Measurements from ENCODE around the gene AUTS2. TPM values are rescaled to one million over a fixed set of nuclear protein-coding genes. Genes with fewer than 3 reads are reported as not detected.
A peak's percentile ranks its signal among the peaks of the same experiment; 100 is the strongest.
"Not testable (repeated sequence)": the region's sequence is repeated elsewhere in the genome, so short reads cannot be mapped to it uniquely, and the experiment has no call there.

The AUTS2 gene
- total RNA-seq, 1 donor from 2014 or later = 5.2 TPM

GRCh38 chr7:70706204-70706603 lies 1107.9 kb downstream of the AUTS2 start:
- DNase-seq (no peak), ATAC-seq (ENCODE audit: poor library complexity) (no peak)
- intact Hi-C loops (cut with DNase I) = no loop called here

GRCh38 chr7:70706698-70707097 lies 1108.4 kb downstream of the AUTS2 start:
- no peak for ATAC-seq (ENCODE audit: poor library complexity)
- no peak for DNase-seq
- intact Hi-C loops (cut with DNase I) = no loop called here

- intact Hi-C loops (cut with DNase I) = no loop called here
- ATAC-seq (ENCODE audit: poor library complexity) (no peak), DNase-seq (no peak)
These were observed 1109.6 kb downstream of the AUTS2 start for GRCh38 chr7:70707823-70708243.

- DNase-seq = no peak
- no peak for ATAC-seq (ENCODE audit: poor library complexity)
- intact Hi-C loops (cut with DNase I) = no loop called here
These were observed 1111.8 kb downstream of the AUTS2 start for GRCh38 chr7:70710011-70710480.

- ATAC-seq (ENCODE audit: poor library complexity) (no peak), DNase-seq (no peak)
- intact Hi-C loops (cut with DNase I) = no loop called here
These were observed 1112.4 kb downstream of the AUTS2 start for GRCh38 chr7:70710651-70711050.

- DNase-seq = no peak
- peak; percentile 36 for ATAC-seq (ENCODE audit: poor library complexity)
- intact Hi-C loops (cut with DNase I) = no loop called here
These were observed 1113.2 kb downstream of the AUTS2 start for GRCh38 chr7:70711452-70711851.

- DNase-seq = no peak
- intact Hi-C loops (cut with DNase I) = no loop called here
- ATAC-seq (ENCODE audit: poor library complexity) = peak; percentile 57
These were observed 1114.7 kb downstream of the AUTS2 start for GRCh38 chr7:70712942-70713341.

- ATAC-seq (ENCODE audit: poor library complexity) (no peak), DNase-seq (no peak)
- intact Hi-C loops (cut with DNase I) = no loop called here
These were observed 1116.3 kb downstream of the AUTS2 start for GRCh38 chr7:70714506-70715038.

- no peak for DNase-seq
- intact Hi-C loops (cut with DNase I) = no loop called here
- no peak for ATAC-seq (ENCODE audit: poor library complexity)
These were observed 1119.5 kb downstream of the AUTS2 start for GRCh38 chr7:70717553-70718329.

- no peak for DNase-seq
- ATAC-seq (ENCODE audit: poor library complexity) = no peak
- intact Hi-C loops (cut with DNase I) = no loop called here
These were observed 1120.8 kb downstream of the AUTS2 start for GRCh38 chr7:70719125-70719524.

GRCh38 chr7:70720191-70720873 lies 1122.1 kb downstream of the AUTS2 start:
- intact Hi-C loops (cut with DNase I) = no loop called here
- no peak for DNase-seq
- no peak for ATAC-seq (ENCODE audit: poor library complexity)

GRCh38 chr7:70721500-70721899 lies 1123.2 kb downstream of the AUTS2 start:
- no peak for DNase-seq

GRCh38 chr7:70723339-70723738 lies 1125.1 kb downstream of the AUTS2 start:
- DNase-seq = no peak
- intact Hi-C loops (cut with DNase I) = no loop called here
- ATAC-seq (ENCODE audit: poor library complexity) = no peak

More at GRCh38 chr7:70721500-70721899, 1123.2 kb downstream of the AUTS2 start:
- intact Hi-C loops (cut with DNase I) = no loop called here
- ATAC-seq (ENCODE audit: poor library complexity) = no peak

GRCh38 chr7:70725448-70725847 lies 1127.2 kb downstream of the AUTS2 start:
- ATAC-seq (ENCODE audit: poor library complexity) = no peak
- DNase-seq = no peak
- intact Hi-C loops (cut with DNase I) = no loop called here

GRCh38 chr7:70726294-70726693 lies 1128.0 kb downstream of the AUTS2 start:
- no peak for ATAC-seq (ENCODE audit: poor library complexity)
- intact Hi-C loops (cut with DNase I) = no loop called here
- DNase-seq = no peak

GRCh38 chr7:70726951-70727378 lies 1128.7 kb downstream of the AUTS2 start:
- DNase-seq = no peak
- no peak for ATAC-seq (ENCODE audit: poor library complexity)
- intact Hi-C loops (cut with DNase I) = no loop called here

- DNase-seq (no peak), ATAC-seq (ENCODE audit: poor library complexity) (no peak)
- intact Hi-C loops (cut with DNase I) = no loop called here
These were observed 1129.6 kb downstream of the AUTS2 start for GRCh38 chr7:70727861-70728260.

- DNase-seq = no peak
- no peak for ATAC-seq (ENCODE audit: poor library complexity)
- intact Hi-C loops (cut with DNase I) = no loop called here
These were observed 1130.7 kb downstream of the AUTS2 start for GRCh38 chr7:70728872-70729552.

GRCh38 chr7:70729553-70730157 lies 1131.4 kb downstream of the AUTS2 start:
- ATAC-seq (ENCODE audit: poor library complexity); intact Hi-C loops (cut with DNase I): not testable (repeated sequence)

More at GRCh38 chr7:70729553-70730157, 1131.4 kb downstream of the AUTS2 start:
- not testable (repeated sequence) for DNase-seq
